ENCODE measurements around the gene VAV3. TPM values are rescaled to one million over a fixed set of nuclear protein-coding genes. Genes with fewer than 3 reads are reported as not detected.
"Not testable (repeated sequence)": the region's sequence is repeated elsewhere in the genome, so short reads cannot be mapped to it uniquely, and the experiment has no call there.

Gene VAV3
- total RNA-seq, 2 experiments from 2014 or later: 5.5 to 5.6 TPM

DNA sequence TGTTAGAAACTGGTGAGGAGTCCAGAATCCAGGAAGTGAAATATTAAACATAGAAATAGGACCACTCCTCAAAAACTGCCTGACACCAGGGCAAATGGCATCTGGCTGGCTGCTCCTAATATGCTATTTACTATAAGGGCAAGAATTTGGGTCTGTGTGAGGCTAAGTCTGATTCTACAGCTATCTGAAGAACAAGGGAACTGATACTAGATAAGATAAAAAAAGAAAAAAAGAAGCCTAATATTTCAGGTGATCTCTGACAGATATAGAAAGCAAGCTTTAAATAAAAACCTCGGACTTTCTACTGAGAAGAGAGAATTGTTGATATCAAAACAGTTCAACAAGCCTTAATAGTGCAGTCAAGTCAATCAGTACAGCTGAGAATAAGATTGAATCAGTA lies 42.1 kb upstream of the VAV3 start:
- Histone ChIP-seq H3K36me3 (ENCODE audit: insufficient read depth, low read length) (no peaks in the 10 kb centered on the region), H3K4me1 (ENCODE audit: insufficient read depth, low read length) (no peaks in the 10 kb centered on the region), H3K27me3 (ENCODE audit: control insufficient read depth in 1 of 2, insufficient read depth in 2 of 2, low read length in 2 of 2) (no peaks in the 10 kb centered on the region), H3K27ac (ENCODE audit: low read depth in 1 of 2, low read length in 2 of 2) (no peak overlapping the region), H3K4me3 (ENCODE audit: low read length) (no peak overlapping the region), H3K9me3 (ENCODE audit: control insufficient read depth in 1 of 2, insufficient read depth in 1 of 2, low read length in 2 of 2) (no peaks in the 10 kb centered on the region)
- ATAC-seq (ENCODE audit: poor library complexity): no peak
- no peaks in the 10 kb centered on the region for H3K4me1 Mint-ChIP-seq (ENCODE audit: low read depth)
- no peak for DNase-seq
- no peak overlapping the region for H3K4me3 Mint-ChIP-seq
- H3K27me3 Mint-ChIP-seq: no peaks in the 10 kb centered on the region
- H3K27ac Mint-ChIP-seq: no peak overlapping the region
- H3K9me3 Mint-ChIP-seq: no peaks in the 10 kb centered on the region
- ChIA-PET POLR2A (no interaction called here), CTCF (no interaction called here)
- intact Hi-C loops (cut with DNase I, micrococcal nuclease): no loop called here
- TF ChIP-seq, protein P1, sequence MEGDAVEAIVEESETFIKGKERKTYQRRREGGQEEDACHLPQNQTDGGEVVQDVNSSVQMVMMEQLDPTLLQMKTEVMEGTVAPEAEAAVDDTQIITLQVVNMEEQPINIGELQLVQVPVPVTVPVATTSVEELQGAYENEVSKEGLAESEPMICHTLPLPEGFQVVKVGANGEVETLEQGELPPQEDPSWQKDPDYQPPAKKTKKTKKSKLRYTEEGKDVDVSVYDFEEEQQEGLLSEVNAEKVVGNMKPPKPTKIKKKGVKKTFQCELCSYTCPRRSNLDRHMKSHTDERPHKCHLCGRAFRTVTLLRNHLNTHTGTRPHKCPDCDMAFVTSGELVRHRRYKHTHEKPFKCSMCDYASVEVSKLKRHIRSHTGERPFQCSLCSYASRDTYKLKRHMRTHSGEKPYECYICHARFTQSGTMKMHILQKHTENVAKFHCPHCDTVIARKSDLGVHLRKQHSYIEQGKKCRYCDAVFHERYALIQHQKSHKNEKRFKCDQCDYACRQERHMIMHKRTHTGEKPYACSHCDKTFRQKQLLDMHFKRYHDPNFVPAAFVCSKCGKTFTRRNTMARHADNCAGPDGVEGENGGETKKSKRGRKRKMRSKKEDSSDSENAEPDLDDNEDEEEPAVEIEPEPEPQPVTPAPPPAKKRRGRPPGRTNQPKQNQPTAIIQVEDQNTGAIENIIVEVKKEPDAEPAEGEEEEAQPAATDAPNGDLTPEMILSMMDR (IDR thresholded peaks at IDR 0.05): no peak
- no peaks in the 10 kb centered on the region for H3K36me3 Mint-ChIP-seq (ENCODE audit: low read depth)

DNA sequence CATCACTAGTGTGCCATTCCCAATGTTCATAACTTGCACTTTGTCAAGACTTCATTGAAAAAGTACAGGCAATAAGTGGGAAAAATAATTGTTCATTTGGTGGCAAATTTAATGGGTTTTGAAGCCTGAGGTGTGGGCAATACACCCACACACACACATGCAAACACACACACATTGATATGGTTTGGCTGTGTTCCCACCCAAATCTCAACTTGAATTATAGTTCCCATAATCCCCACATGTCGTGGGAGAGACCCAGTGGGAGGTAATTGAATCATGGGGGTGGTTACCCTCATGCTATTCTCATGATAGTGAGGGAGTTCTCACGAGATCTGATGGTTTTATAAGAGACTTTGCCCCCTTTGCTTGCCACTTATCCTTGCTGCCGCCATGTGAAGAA lies 39.9 kb upstream of the VAV3 start:
- H3K4me3 Mint-ChIP-seq; H3K4me1 Mint-ChIP-seq (ENCODE audit: low read depth); H3K27ac ChIP-seq (ENCODE audit: low read depth in 1 of 2, low read length in 2 of 2); intact Hi-C loops (cut with DNase I, micrococcal nuclease); CTCF ChIA-PET; H3K27me3 Mint-ChIP-seq; H3K4me3 ChIP-seq (ENCODE audit: low read length); H3K27me3 ChIP-seq (ENCODE audit: control insufficient read depth in 1 of 2, insufficient read depth in 2 of 2, low read length in 2 of 2); H3K36me3 Mint-ChIP-seq (ENCODE audit: low read depth); DNase-seq; H3K9me3 Mint-ChIP-seq; H3K9me3 ChIP-seq (ENCODE audit: control insufficient read depth in 1 of 2, insufficient read depth in 1 of 2, low read length in 2 of 2); H3K4me1 ChIP-seq (ENCODE audit: insufficient read depth, low read length); H3K27ac Mint-ChIP-seq; ATAC-seq (ENCODE audit: poor library complexity); H3K36me3 ChIP-seq (ENCODE audit: insufficient read depth, low read length); POLR2A ChIA-PET: not testable (repeated sequence)

DNA sequence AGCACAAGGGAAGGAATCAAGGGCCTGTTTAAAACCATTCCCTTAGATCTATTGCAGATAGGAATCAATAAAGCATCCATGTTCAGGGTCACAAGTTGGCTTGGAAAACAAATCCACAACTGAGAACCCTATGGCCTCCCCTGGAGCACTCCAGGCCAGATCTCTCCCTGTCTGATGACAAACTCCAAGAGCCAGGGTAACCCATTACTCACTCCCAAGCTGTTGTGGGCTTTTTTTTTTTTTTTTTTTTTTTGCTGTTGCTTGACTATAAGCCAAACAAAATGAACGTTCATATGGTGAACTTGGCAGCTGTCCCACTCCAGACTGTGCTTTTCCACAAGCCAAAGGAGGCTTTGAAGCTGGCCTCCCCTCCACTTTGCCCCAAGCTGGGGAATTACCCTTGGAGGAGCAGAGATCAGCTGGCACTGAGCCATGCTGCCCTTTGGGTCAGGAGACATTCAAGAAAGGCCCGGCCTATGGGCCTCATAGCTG lies 35.7 kb upstream of the VAV3 start:
- ChIA-PET POLR2A (no interaction called here), CTCF (no interaction called here)
- TF ChIP-seq, protein P1 (IDR thresholded peaks at IDR 0.05): no peak
- no peaks in the 10 kb centered on the region for H3K36me3 Mint-ChIP-seq (ENCODE audit: low read depth)
- Histone ChIP-seq H3K4me1 (ENCODE audit: insufficient read depth, low read length) (no peaks in the 10 kb centered on the region), H3K27me3 (ENCODE audit: control insufficient read depth in 1 of 2, insufficient read depth in 2 of 2, low read length in 2 of 2) (no peaks in the 10 kb centered on the region), H3K36me3 (ENCODE audit: insufficient read depth, low read length) (no peaks in the 10 kb centered on the region), H3K9me3 (ENCODE audit: control insufficient read depth in 1 of 2, insufficient read depth in 1 of 2, low read length in 2 of 2) (no peaks in the 10 kb centered on the region), H3K4me3 (ENCODE audit: low read length) (no peak overlapping the region), H3K27ac (ENCODE audit: low read depth in 1 of 2, low read length in 2 of 2) (no peak overlapping the region)
- H3K27me3 Mint-ChIP-seq: no peaks in the 10 kb centered on the region
- no peaks in the 10 kb centered on the region for H3K9me3 Mint-ChIP-seq
- no peak overlapping the region for H3K27ac Mint-ChIP-seq
- H3K4me3 Mint-ChIP-seq: no peak overlapping the region
- intact Hi-C loops (cut with DNase I, micrococcal nuclease): no loop called here
- ATAC-seq (ENCODE audit: poor library complexity) (no peak), DNase-seq (no peak)
- no peaks in the 10 kb centered on the region for H3K4me1 Mint-ChIP-seq (ENCODE audit: low read depth)

DNA sequence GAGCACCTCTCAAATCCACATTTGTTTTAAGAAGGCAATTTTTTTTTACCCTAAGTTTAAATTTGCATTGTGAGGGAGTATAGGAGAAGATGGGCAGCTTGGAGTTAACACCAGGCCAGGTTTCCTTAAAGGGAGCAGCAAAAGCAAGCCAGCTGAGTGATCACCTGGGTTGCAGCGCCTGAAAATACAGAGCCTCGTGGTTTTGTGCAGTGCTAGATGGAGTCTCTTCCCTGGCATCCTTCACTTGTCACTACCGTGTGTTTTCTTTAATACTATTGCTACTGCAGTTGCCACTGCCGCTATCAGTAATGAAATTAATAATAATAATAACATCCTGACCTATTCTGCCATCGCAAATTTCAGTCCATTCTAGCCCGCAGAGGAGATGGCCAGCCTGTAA lies 35.2 kb upstream of the VAV3 start:
- no peaks in the 10 kb centered on the region for H3K4me1 ChIP-seq (ENCODE audit: insufficient read depth, low read length)
- CTCF ChIA-PET: no interaction called here
- H3K36me3 Mint-ChIP-seq (ENCODE audit: low read depth): no peaks in the 10 kb centered on the region
- no peaks in the 10 kb centered on the region for H3K9me3 ChIP-seq (ENCODE audit: control insufficient read depth in 1 of 2, insufficient read depth in 1 of 2, low read length in 2 of 2)
- H3K4me1 Mint-ChIP-seq (ENCODE audit: low read depth): no peaks in the 10 kb centered on the region
- no peaks in the 10 kb centered on the region for H3K27me3 Mint-ChIP-seq
- H3K27ac ChIP-seq (ENCODE audit: low read depth in 1 of 2, low read length in 2 of 2): no peak overlapping the region
- TF ChIP-seq, protein P1 (IDR thresholded peaks at IDR 0.05): no peak
- no peak for ATAC-seq (ENCODE audit: poor library complexity)
- H3K27me3 ChIP-seq (ENCODE audit: control insufficient read depth in 1 of 2, insufficient read depth in 2 of 2, low read length in 2 of 2): no peaks in the 10 kb centered on the region
- no peak for DNase-seq
- POLR2A ChIA-PET: no interaction called here
- H3K9me3 Mint-ChIP-seq: no peaks in the 10 kb centered on the region
- no peak overlapping the region for H3K4me3 Mint-ChIP-seq
- intact Hi-C loops (cut with DNase I, micrococcal nuclease): no loop called here
- H3K27ac Mint-ChIP-seq: no peak overlapping the region
- H3K4me3 ChIP-seq (ENCODE audit: low read length): no peak overlapping the region
- no peaks in the 10 kb centered on the region for H3K36me3 ChIP-seq (ENCODE audit: insufficient read depth, low read length)

Data from CD4-positive, alpha-beta T cell (primary cell).